Measurements from ENCODE around the gene C4orf36.

The C4orf36 gene

DNA sequence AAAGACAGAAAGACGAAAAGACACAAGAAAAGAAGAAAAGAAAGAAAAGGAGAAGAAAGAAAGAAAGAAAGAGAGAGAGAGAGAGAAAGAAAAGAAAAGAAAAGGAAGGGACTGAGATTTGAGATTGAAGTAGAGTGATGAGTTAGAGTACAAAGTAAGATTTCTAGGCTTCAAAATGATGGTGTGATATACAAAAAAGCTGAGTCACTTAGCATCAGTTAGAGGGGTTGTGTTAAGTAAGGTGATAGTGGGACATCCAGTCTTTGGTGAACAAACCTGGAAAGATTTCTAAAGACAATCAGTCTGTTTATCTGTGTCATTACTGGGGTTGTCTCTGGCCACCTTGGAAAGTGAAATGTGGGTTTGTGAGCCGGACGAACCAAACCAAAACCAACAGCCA is 56.5 kb downstream of the C4orf36 start:
- Histone ChIP-seq H3K4me3 (ENCODE audit: low read depth, low read length) (no peak overlapping the region), H3K9me3 (ENCODE audit: severe bottlenecking) (no peaks in the 10 kb centered on the region), H3K27me3 (ENCODE audit: insufficient read depth, low read depth, severe bottlenecking) (no peaks in the 10 kb centered on the region), H3K36me3 (no peaks in the 10 kb centered on the region), H3K27ac (no peak overlapping the region)
- TF ChIP-seq CTCF (IDR thresholded peaks at IDR 0.05; ENCODE audit: low read depth, low read length): no peak
- no peak for DNase-seq

DNA sequence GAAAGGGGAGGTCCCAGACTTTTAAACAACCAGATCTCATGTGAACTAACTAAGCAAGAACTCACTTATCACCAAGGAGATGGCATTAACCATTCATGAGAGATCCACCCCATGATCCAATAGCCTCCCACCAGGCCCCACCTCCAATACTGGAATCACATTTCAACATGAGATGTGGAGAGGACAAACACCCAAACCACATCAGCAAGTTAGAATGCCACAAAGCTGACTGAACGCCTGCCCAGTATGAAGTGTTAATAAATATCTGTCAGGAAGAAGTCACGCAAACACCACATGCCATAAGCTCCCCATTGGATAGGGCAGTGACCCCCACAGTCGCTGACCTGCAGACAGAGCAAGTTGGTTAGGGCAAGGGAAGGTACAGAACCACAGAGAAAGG is 57.3 kb downstream of the C4orf36 start:
- no peaks in the 10 kb centered on the region for H3K27me3 ChIP-seq (ENCODE audit: insufficient read depth, low read depth, severe bottlenecking)
- H3K36me3 ChIP-seq: no peaks in the 10 kb centered on the region
- no peak overlapping the region for H3K27ac ChIP-seq
- no peaks in the 10 kb centered on the region for H3K9me3 ChIP-seq (ENCODE audit: severe bottlenecking)
- H3K4me3 ChIP-seq (ENCODE audit: low read depth, low read length): no peak overlapping the region
- DNase-seq: no peak
- TF ChIP-seq CTCF (IDR thresholded peaks at IDR 0.05; ENCODE audit: low read depth, low read length): no peak

DNA sequence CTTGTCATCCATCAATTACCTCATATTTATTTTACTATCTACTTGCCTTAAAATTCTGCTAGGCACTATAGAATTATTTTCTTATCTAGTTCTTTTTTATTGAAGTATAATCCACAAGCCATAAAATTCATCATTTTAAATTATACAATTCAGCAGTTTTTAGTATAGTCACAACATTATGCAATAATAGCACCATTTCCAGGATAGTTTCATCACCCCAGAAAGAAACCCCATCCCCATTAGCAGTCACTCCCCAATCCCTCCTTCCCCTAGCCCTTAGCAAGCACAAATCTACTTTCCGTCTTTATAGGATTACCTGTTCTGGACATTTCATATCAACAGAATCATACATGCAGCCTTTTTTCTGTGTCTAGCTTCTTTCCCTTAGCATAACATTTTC is 58.6 kb downstream of the C4orf36 start:
- no peak for DNase-seq
- TF ChIP-seq CTCF (IDR thresholded peaks at IDR 0.05; ENCODE audit: low read depth, low read length): no peak
- Histone ChIP-seq H3K36me3 (no peaks in the 10 kb centered on the region), H3K27ac (no peak overlapping the region), H3K4me3 (ENCODE audit: low read depth, low read length) (no peak overlapping the region), H3K27me3 (ENCODE audit: insufficient read depth, low read depth, severe bottlenecking) (no peaks in the 10 kb centered on the region), H3K9me3 (ENCODE audit: severe bottlenecking) (no peaks in the 10 kb centered on the region)

DNA sequence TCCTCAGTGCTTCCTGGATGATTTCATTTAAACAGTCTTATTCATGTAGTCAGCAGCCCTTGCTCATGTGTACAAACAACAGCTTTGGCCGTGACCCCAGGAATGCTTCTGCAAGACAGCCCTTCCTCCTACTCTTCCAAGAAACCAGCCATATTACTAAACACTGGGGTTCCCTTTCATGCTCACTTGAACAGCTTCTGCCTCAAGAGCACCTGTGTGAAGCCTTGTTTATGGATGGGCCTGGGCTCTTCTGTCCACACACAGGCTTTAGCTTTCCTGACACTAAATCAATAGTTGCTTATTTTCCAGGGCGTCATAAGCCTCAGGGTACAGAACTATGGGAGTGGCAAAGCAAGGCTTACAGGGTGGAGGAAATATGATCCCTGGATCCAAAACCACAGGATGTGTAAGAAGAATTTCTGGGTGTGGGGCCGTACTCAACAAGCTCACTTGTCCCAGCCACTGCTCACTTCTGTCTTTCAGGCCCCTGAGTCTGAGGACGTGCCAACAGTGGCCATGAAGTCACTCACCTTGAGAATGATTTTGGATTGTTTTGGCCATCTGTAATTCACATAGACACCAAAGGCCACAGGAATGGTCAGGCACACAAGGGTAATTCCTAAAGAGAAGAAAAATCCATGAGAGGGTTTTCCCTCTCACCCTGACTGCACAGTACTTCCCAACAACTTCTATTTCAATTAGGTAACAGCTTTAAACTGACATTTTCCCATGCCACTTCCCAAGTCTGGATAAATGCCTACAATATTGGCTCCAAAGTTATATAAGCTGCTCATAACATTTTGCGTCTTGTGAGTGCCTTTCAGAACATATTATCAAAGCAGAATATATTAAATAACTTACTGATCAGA is 60.7 kb downstream of the C4orf36 start:
- H3K27me3 ChIP-seq (ENCODE audit: insufficient read depth, low read depth, severe bottlenecking): no peaks in the 10 kb centered on the region
- no peak overlapping the region for H3K27ac ChIP-seq
- TF ChIP-seq CTCF (IDR thresholded peaks at IDR 0.05; ENCODE audit: low read depth, low read length): no peak
- no peak overlapping the region for H3K4me3 ChIP-seq (ENCODE audit: low read depth, low read length)
- no peaks in the 10 kb centered on the region for H3K36me3 ChIP-seq
- DNase-seq: no peak
- no peaks in the 10 kb centered on the region for H3K9me3 ChIP-seq (ENCODE audit: severe bottlenecking)
